NCI-H1694 (cell line): ENCODE data around the gene FBXL5.

Experiments
- DNase-seq: peaks from one replicate; lab custom pipeline; 2025; lab: John Stamatoyannopoulos, UW

Gene FBXL5

GRCh38 chr4:15558561-15558960, 96.6 kb downstream of the FBXL5 start:
- no peak for DNase-seq

- DNase-seq, result no peak
These were observed 97.2 kb downstream of the FBXL5 start for GRCh38 chr4:15557786-15558550.

- no peak for DNase-seq
These were observed 98.6 kb downstream of the FBXL5 start for GRCh38 chr4:15556511-15557092.
